SK-N-SH treated with all-trans-retinoic acid at 6 μM for 48 hours (cell line): ENCODE measurements around the gene NUTM1.

Experiments
- ARNTL ChIP-seq: fragments of 450-650 bp; formaldehyde crosslinking; IDR thresholded peaks from 2 replicates; pipeline ENCODE4 v1.5.0; 2020; ENCODE audit warnings: low read depth, mild to moderate bottlenecking, moderate library complexity, borderline replicate concordance
- BACH2 ChIP-seq: fragments of 250-450 bp; sonication (Bioruptor Pico); IDR thresholded peaks from 2 replicates; pipeline ENCODE4 v1.9.0; 2021; ENCODE audit warnings: mild to moderate bottlenecking, borderline replicate concordance
- CREB5 ChIP-seq: fragments of 250-450 bp; sonication (Bioruptor Pico); IDR thresholded peaks from 2 replicates; pipeline ENCODE4 v1.5.1; 2020; ENCODE audit warnings: low read depth, mild to moderate bottlenecking, moderate library complexity
- ZNF8 ChIP-seq: fragments of 450-650 bp; formaldehyde crosslinking; IDR thresholded peaks from 2 replicates; pipeline ENCODE4 v1.5.0; 2020; ENCODE audit warnings: mild to moderate bottlenecking, moderate library complexity

GRCh38 chr15:34376856-34377255 lies 33.7 kb downstream of the NUTM1 start:
- TF ChIP-seq CREB5 (CRISPR knock-in tag) (no peak), BACH2 (CRISPR knock-in tag) (no peak), ARNTL (CRISPR knock-in tag) (no peak), ZNF8 (no peak)
